Ammon's horn (tissue), 1 donor: ENCODE data around the gene IL20RB.

Experiments
- DNase-seq: peaks from one replicate; pipeline ENCODE4 v3.0.0-alpha.2; 2016; ENCODE audit warnings: low spot score

IL20RB gene

DNA sequence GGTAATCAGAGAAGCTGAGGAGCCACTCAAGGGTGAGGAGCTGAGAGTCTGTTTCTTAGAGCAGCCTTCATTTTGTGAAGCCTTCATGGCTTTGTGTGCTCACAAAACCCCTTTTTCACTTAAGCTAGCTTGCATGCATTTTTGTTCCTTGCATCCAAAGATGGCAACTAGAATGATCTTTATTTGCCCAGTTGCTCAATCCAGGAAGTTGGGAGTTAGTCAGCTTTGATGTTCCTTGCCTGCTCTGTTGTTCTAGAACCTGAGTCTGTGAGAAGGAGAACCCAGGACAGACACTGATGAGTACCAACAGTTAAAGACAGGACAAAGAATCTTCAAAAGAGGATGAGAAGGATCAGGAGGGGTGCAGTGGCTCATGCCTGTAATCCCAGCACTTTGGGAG lies 81.8 kb downstream of the IL20RB start:
- DNase-seq: no peak

DNA sequence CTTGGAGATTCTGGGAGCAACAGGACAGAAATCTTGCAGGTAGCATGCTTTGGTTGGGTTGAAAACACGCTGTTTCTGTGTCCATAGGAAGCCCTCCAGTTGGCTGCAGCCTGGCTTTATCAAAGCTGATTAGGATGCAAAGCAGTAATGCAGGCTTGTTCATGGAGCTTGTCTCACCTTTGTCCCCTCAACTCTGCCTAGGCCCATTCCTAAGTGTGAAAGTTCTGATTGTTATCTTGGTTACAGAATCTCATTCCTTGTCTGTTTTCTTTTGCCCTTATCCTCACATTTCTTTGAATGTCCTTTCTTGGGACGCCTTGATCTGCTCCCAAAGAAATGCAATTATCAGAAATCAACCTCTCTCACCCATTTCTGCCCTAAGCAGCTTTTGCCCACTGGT lies 83.5 kb downstream of the IL20RB start:
- no peak for DNase-seq

DNA sequence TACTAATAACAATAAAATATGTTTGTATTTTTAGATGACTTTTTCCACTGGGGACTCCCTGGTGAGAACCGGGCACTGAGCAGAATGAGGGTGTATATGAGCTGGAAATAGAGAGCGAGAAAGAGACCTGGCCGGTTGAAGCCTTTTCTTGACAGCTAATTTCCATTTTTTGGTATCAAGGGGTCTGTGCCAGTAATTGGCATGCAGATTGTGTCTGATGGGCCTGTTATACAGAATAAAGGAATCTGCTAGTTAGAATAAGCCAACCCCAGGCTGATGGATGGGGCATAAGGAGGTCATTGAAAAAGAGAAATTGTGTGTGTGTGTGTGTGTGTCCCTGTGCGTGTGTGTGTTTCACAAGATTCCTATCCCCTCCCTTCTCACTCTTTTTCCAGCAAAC lies 83.9 kb downstream of the IL20RB start:
- DNase-seq: no peak

DNA sequence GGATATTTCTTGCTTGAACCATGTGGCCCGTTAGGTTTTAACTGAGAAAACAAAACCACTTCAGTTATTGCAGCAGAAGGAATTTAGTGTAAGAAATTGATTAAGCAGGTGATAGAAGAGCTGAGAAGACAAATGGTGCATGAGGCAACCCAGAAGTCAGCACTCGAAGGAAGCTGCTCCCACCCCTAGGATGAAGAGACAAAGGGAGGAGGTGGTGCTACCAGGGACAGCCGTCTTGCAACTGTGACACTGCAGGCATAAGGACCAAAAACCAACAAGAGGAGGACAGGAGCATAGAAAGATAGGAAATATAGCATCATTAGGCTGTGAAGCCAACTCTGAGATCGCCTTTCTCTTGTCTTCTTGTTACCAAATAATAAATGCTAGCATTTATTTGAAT lies 89.0 kb downstream of the IL20RB start:
- no peak for DNase-seq

DNA sequence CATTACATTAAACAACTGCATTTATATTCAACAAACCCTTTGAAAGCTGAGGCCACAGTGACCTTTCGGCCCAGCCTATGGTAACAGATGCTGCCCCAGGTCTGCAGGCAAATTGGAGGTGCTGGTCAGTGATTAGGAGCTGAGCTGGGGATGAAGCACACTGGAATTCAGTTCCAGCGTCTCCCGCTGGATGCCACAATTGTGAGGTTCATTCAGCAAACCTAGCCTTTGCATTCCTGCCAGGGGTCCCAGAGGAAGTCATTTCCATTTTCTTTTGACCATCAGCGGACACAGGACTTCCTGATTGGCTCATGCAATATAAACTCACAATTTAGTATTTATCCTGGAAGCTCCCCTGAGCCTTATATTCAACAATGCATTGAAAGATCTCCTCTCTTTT lies 89.5 kb downstream of the IL20RB start:
- no peak for DNase-seq

DNA sequence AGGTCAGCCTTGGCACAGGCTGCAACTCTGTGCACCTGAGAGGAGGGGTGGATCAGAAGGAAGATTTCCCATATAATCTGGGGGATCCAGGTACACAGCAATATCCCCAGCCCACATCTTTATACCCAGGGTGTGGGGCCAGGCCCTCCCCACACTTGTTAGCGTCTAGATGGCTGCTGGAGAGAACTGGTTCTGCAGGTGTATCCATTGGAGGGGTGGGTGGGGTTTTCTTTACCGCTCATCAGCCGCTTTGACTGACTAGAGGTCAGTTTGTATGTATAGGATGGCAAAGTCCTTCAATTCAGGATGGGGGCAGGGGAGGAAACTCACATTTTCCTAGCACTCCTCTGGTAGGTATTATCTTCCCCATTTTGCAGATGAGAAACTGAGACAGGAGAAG lies 92.5 kb downstream of the IL20RB start:
- DNase-seq: no peak

DNA sequence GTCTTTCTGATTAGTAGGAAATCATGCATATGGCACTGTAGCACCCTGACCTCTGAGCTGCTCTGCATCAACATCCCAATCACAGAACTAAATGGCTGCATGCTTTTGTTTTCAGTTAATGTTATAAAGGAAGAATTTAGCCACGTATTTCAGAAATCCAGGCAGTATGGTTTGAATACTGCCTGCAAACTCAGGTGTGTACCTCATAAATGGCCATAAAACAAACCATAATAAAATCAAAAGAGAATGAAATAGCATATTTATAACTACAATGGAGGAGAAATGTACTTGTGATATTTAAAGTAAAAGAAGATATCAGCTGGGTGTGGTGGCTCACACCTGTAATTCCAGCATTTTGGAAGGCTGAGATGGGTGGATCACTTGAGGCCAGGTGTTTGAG lies 94.5 kb downstream of the IL20RB start:
- no peak for DNase-seq
